HepG2 (cell line): ENCODE measurements around the gene ZNF454. TPM values are rescaled to one million over a fixed set of nuclear protein-coding genes. Genes with fewer than 3 reads are reported as not detected.

Experiments
- ATAC-seq: fragments of 200-7000 bp; cut with Tn5 transposase; 3 replicates; pipeline ENCODE4 v1.9.1; 2020; ENCODE audit warnings: mild to moderate bottlenecking, moderate library complexity
- BruUV-seq: library from RNA; stranded (reverse); fragments of 400-500 nt; replicated peaks from 2 replicates; lab custom pipeline; 2021; lab: Mats Ljungman, UMichigan
- CTCF ChIA-PET: fragments of 300-600 bp; formaldehyde crosslinking; extraction: SDS; loops from one replicate; lab custom pipeline; 2021; ENCODE audit warnings: low total read pairs, inconsistent platforms, low intra/inter-chr PET ratio; lab: Yijun Ruan, JAX
- POLR2A ChIA-PET: fragments of 350-600 bp; sonication (Branson Sonifier 250); formaldehyde crosslinking; loops from one replicate; lab custom pipeline; 2020; ENCODE audit warnings: antibody characterized with exemption, inconsistent platforms; lab: Yijun Ruan, JAX
- DNase-seq: peaks from one replicate; pipeline ENCODE4 v3.0.0-alpha.2; 2015; ENCODE audit warnings: low spot score
- FAIRE-seq: peaks from 3 replicates; lab custom pipeline; 2011; peaks lifted over from hg19 to GRCh38; lab: Jason Lieb, UNC
- H2AFZ ChIP-seq: one replicate; pipeline ENCODE4 v1.6.1; 2011; ENCODE audit warnings: low read length, inconsistent platforms
- H3K27ac ChIP-seq: fragments of 300-600 bp; 3 replicates; pipeline ENCODE4 v1.8.0; 2011; ENCODE audit warnings: mixed run types, mild to moderate bottlenecking, mixed read lengths, low read length, inconsistent platforms; ENCODE audit not compliant: insufficient read depth; ENCODE audit errors: extremely low read length
- H3K27me3 ChIP-seq, 2 experiments: fragments of 200-600 bp in 1 of 2; 2 replicates in 1 of 2; 3 replicates in 1 of 2; pipeline versions ENCODE4 v1.6.0 to v1.8.0; 2011; ENCODE audit warnings: low read length in 2 of 2, mild to moderate bottlenecking in 2 of 2, moderate library complexity in 2 of 2, inconsistent platforms in 1 of 2; ENCODE audit not compliant: insufficient read depth in 2 of 2, control insufficient read depth in 1 of 2
- H3K36me3 ChIP-seq, 2 experiments: fragments of 200-600 bp in 1 of 2; replicated peaks in 1 of 2; 2 replicates in 1 of 2; 3 replicates in 1 of 2; pipeline versions ENCODE4 v1.5.1 to v1.8.0; 2011; ENCODE audit warnings: low read length in 2 of 2, inconsistent platforms in 1 of 2; ENCODE audit not compliant: insufficient read depth in 2 of 2, control insufficient read depth in 1 of 2
- H3K4me1 ChIP-seq: 2 replicates; pipeline ENCODE4 v1.5.1; 2012; ENCODE audit warnings: low read length, inconsistent platforms; ENCODE audit not compliant: insufficient read depth
- H3K4me2 ChIP-seq: 2 replicates; pipeline ENCODE4 v1.6.0; 2011; ENCODE audit warnings: low read depth, low read length, inconsistent platforms
- H3K4me3 ChIP-seq, 3 experiments: fragments of 200-600 bp in 1 of 3; sonication (generic), shearing (Covaris generic) in 1 of 3; replicated peaks in 1 of 3; 2 replicates each; pipeline ENCODE4 v1.5.1; 2011 to 2016; ENCODE audit warnings: low read length in 3 of 3, inconsistent platforms in 2 of 3, low read depth in 2 of 3, mild to moderate bottlenecking in 2 of 3, control low read depth in 1 of 3, mixed read lengths in 1 of 3; ENCODE audit not compliant: insufficient read depth in 1 of 3
- H3K79me2 ChIP-seq: one replicate; pipeline ENCODE4 v1.6.1; 2011; ENCODE audit warnings: low read length, inconsistent platforms; ENCODE audit not compliant: insufficient read depth
- H3K9ac ChIP-seq: 2 replicates; pipeline ENCODE4 v1.6.0; 2011; ENCODE audit warnings: mild to moderate bottlenecking, low read depth, low read length, inconsistent platforms; ENCODE audit not compliant: insufficient read depth
- H3K9me3 ChIP-seq: 2 replicates; pipeline ENCODE4 v1.5.1; 2012; ENCODE audit warnings: mild to moderate bottlenecking, low read length
- H4K20me1 ChIP-seq: 2 replicates; pipeline ENCODE4 v1.6.0; 2011; ENCODE audit warnings: inconsistent platforms, mild to moderate bottlenecking, low read length, moderate library complexity; ENCODE audit not compliant: insufficient read depth
- CBX2 ChIP-seq, 2 experiments: fragments of 200-600 bp in 1 of 2; sonication (generic); formaldehyde crosslinking in 1 of 2; IDR thresholded peaks; 2 replicates each; pipeline versions ENCODE4 v1.7.0 to v1.8.1; 2018 to 2022; ENCODE audit warnings: low read depth in 2 of 2, low read length in 1 of 2, mild to moderate bottlenecking in 1 of 2, missing genetic modification reagents in 1 of 2
- EZH2 ChIP-seq: conservative IDR thresholded peaks from 2 replicates; pipeline ENCODE4 v1.6.1; 2012; ENCODE audit warnings: mild to moderate bottlenecking, low read depth, low read length, moderate library complexity
- FOSL2 ChIP-seq: sonication (generic); formaldehyde crosslinking; IDR thresholded peaks from 2 replicates; pipeline ENCODE4 v1.4.0; 2020; ENCODE audit warnings: missing genetic modification reagents
- GLI4 ChIP-seq: sonication (generic); formaldehyde crosslinking; IDR thresholded peaks from 2 replicates; pipeline ENCODE4 v1.5.1; 2020; ENCODE audit warnings: missing genetic modification reagents, mild to moderate bottlenecking, moderate library complexity, borderline replicate concordance
- HOXA5 ChIP-seq: sonication (generic); formaldehyde crosslinking; IDR thresholded peaks from 2 replicates; pipeline ENCODE4 v1.4.0; 2020; ENCODE audit warnings: missing genetic modification reagents
- MYPOP ChIP-seq: sonication (generic); formaldehyde crosslinking; IDR thresholded peaks from 2 replicates; pipeline ENCODE4 v1.8.1; 2023; ENCODE audit warnings: mild to moderate bottlenecking, moderate library complexity, missing genetic modification reagents
- SCMH1 ChIP-seq: sonication (generic); formaldehyde crosslinking; IDR thresholded peaks from 2 replicates; pipeline ENCODE4 v1.9.0; 2021; ENCODE audit warnings: missing genetic modification reagents, mild to moderate bottlenecking, borderline replicate concordance
- ZBTB1 ChIP-seq: sonication (generic); formaldehyde crosslinking; IDR thresholded peaks from 2 replicates; pipeline ENCODE4 v1.4.0; 2020; ENCODE audit warnings: missing genetic modification reagents, borderline replicate concordance
- ZFP36L2 ChIP-seq: sonication (generic); formaldehyde crosslinking; IDR thresholded peaks from 2 replicates; pipeline ENCODE4 v1.4.0; 2020; ENCODE audit warnings: missing genetic modification reagents
- ZGPAT ChIP-seq: IDR thresholded peaks from 2 replicates; pipeline ENCODE4 v1.6.1; 2016; ENCODE audit warnings: mild to moderate bottlenecking
- ZNF235 ChIP-seq: sonication (generic); formaldehyde crosslinking; IDR thresholded peaks from 2 replicates; pipeline ENCODE4 v1.8.1; 2023; ENCODE audit warnings: mild to moderate bottlenecking, missing genetic modification reagents, borderline replicate concordance
- ZNF549 ChIP-seq: sonication (generic); formaldehyde crosslinking; IDR thresholded peaks from 2 replicates; pipeline ENCODE4 v1.5.0; 2020; ENCODE audit warnings: missing genetic modification reagents
- ZNF772 ChIP-seq: sonication (generic); formaldehyde crosslinking; IDR thresholded peaks from 2 replicates; pipeline ENCODE4 v1.5.0; 2020; ENCODE audit warnings: mild to moderate bottlenecking, missing genetic modification reagents
- ZNF784 ChIP-seq: sonication (generic); formaldehyde crosslinking; IDR thresholded peaks from 2 replicates; pipeline ENCODE4 v1.5.1; 2020; ENCODE audit warnings: missing genetic modification reagents, mild to moderate bottlenecking, borderline replicate concordance
- WGBS: methylation state at CpG from one replicate; pipeline ENCODE4 v1.1.6; 2017; ENCODE audit warnings: low lambda C conversion rate; 5-methylcytosine and 5-hydroxymethylcytosine counted together
- in situ Hi-C: cut with HindIII; loops from 2 replicates; pipeline ENCODE4 v1.10.0; 2017; ENCODE audit warnings: low pct_unique_long_range_greater_than_20kb; ENCODE audit not compliant: extremely low pct_ligation_motif_present
- intact Hi-C: fragments of 100-400 bp; cut with micrococcal nuclease; formaldehyde crosslinking; loops from one replicate; pipeline ENCODE4 v1.10.0; 2022; ENCODE audit not compliant: unreplicated experiment
- polyA plus RNA-seq, 8 experiments: library from polyadenylated mRNA; depleted of rRNA in 3 of 8; stranded (reverse) in 7 of 8; unstranded in 1 of 8; fragments of >200 nt; fragmentation: Illumina TruSeq in 4 of 8; extraction: Trizol in 4 of 8; gene quantifications; 2 replicates each; pipeline versions ENCODE4 v1.2.1 to v1.2.3, GENCODE V29; 2011 to 2016; ENCODE audit warnings: low read depth in 4 of 8, missing spikeins in 1 of 8, mixed read lengths in 1 of 8; ENCODE audit not compliant: insufficient read depth in 1 of 8
- total RNA-seq, 5 experiments: library from RNA; depleted of rRNA; stranded (reverse); fragments of >200 nt; fragmentation: Illumina TruSeq; extraction: Trizol; gene quantifications; 2 replicates each; pipeline ENCODE4 v1.2.3, GENCODE V29; 2016; ENCODE audit warnings: low read depth in 1 of 5

Gene ZNF454
- total and polyA plus RNA-seq, 2 of the 13 experiments (the other 11 are each of a cell fraction or from before 2014, with no cell fraction given) = 0.16 TPM; not detected in 1

- H3K4me3 ChIP-seq = no peak overlapping the region
- no peak for DNase-seq
- no peaks in the 10 kb centered on the region for H4K20me1 ChIP-seq
- no peaks in the 10 kb centered on the region for H3K79me2 ChIP-seq
- no TSS peak for BruUV-seq
- 10% methylated on average over 6 of the region's 6 CpGs for WGBS
- in situ Hi-C loops = no loop called here
- H3K9me3 ChIP-seq = peaks cover 18% of the 10 kb centered on the region; the same call in 1 of the 2 replicates
- no peak for ATAC-seq
- ChIA-PET CTCF (no interaction called here), POLR2A (no interaction called here)
- no peak overlapping the region for H3K4me2 ChIP-seq
- H3K27me3 ChIP-seq = no peaks in the 10 kb centered on the region; a peak in 1 of 5 replicates
- no peaks in the 10 kb centered on the region for H3K4me1 ChIP-seq
- no peaks in the 10 kb centered on the region for H3K36me3 ChIP-seq
- H2AFZ ChIP-seq = no peak overlapping the region
- H3K9ac ChIP-seq = no peak overlapping the region
- intact Hi-C loops = no loop called here
- H3K27ac ChIP-seq = no peak overlapping the region
- FAIRE-seq = no peak
- TF ChIP-seq ZNF772 (CRISPR knock-in tag) = no peak
Observed at GRCh38 chr5:178997191-178997590, 56.2 kb downstream of the ZNF454 start.

GRCh38 chr5:178998441-178998840 lies 57.4 kb downstream of the ZNF454 start:
- Histone ChIP-seq H4K20me1 (no peaks in the 10 kb centered on the region), H3K9me3 (peaks cover 22% of the 10 kb centered on the region; the same call in 1 of the 2 replicates), H3K4me2 (no peak overlapping the region), H3K27ac (no peak overlapping the region), H3K79me2 (no peaks in the 10 kb centered on the region), H3K36me3 (no peaks in the 10 kb centered on the region), H3K27me3 (no peaks in the 10 kb centered on the region; a peak in 1 of 5 replicates), H3K4me1 (no peaks in the 10 kb centered on the region), H2AFZ (no peak overlapping the region), H3K9ac (no peak overlapping the region), H3K4me3 (no peak overlapping the region)
- intact Hi-C loops = no loop called here
- ATAC-seq = no peak
- in situ Hi-C loops = no loop called here
- ChIA-PET POLR2A (no interaction called here), CTCF (no interaction called here)
- 49% methylated on average over 7 of the region's 13 CpGs for WGBS
- no peak for DNase-seq
- no TSS peak for BruUV-seq
- FAIRE-seq = no peak
- TF ChIP-seq GLI4 (CRISPR knock-in tag) (no peak), FOSL2 (no peak), SCMH1 (CRISPR knock-in tag) (no peak), ZGPAT (CRISPR knock-in tag) (no peak), MYPOP (no peak), ZNF549 (CRISPR knock-in tag) (no peak), HOXA5 (CRISPR knock-in tag) (no peak), CBX2 (IDR thresholded peaks at IDR 0.05; ENCODE audit: low read depth, low read length) (no peak), CBX2 (CRISPR knock-in tag; IDR thresholded peaks at IDR 0.05; ENCODE audit: low read depth) (no peak), ZBTB1 (no peak), ZFP36L2 (CRISPR knock-in tag) (no peak), EZH2 (no peak), ZNF784 (CRISPR knock-in tag) (no peak), ZNF235 (CRISPR knock-in tag) (no peak)
